Nephron progenitor cell (in vitro differentiated cells): ENCODE results near the gene FSTL4.

Experiments
- DNase-seq: peaks from one replicate; pipeline ENCODE4 v3.0.0; 2021
- H3K27ac Mint-ChIP-seq: 2 replicates; pipeline ENCODE4 v1.8.0; 2021; ENCODE audit warnings: mild to moderate bottlenecking, moderate library complexity, mixed read lengths
- H3K27me3 Mint-ChIP-seq: 2 replicates; pipeline ENCODE4 v1.8.0; 2021; ENCODE audit warnings: mild to moderate bottlenecking, low read depth, mixed read lengths; ENCODE audit not compliant: poor library complexity
- H3K36me3 Mint-ChIP-seq: 2 replicates; pipeline ENCODE4 v1.8.0; 2021; ENCODE audit warnings: low read depth, mixed read lengths
- H3K4me1 Mint-ChIP-seq: 2 replicates; pipeline ENCODE4 v1.8.0; 2021; ENCODE audit warnings: mixed read lengths
- H3K4me3 Mint-ChIP-seq: 2 replicates; pipeline ENCODE4 v1.8.0; 2021; ENCODE audit warnings: mild to moderate bottlenecking, moderate library complexity, mixed read lengths
- H3K9me3 Mint-ChIP-seq: 2 replicates; pipeline ENCODE4 v1.8.0; 2021; ENCODE audit warnings: mild to moderate bottlenecking, moderate library complexity, mixed read lengths
- TF ChIP-seq, protein P1 (sequence below): fragments of 200-600 bp; sonication (generic); IDR thresholded peaks from 2 replicates; pipeline ENCODE4 v1.5.0; 2021; ENCODE audit warnings: antibody characterized with exemption

Gene FSTL4

DNA sequence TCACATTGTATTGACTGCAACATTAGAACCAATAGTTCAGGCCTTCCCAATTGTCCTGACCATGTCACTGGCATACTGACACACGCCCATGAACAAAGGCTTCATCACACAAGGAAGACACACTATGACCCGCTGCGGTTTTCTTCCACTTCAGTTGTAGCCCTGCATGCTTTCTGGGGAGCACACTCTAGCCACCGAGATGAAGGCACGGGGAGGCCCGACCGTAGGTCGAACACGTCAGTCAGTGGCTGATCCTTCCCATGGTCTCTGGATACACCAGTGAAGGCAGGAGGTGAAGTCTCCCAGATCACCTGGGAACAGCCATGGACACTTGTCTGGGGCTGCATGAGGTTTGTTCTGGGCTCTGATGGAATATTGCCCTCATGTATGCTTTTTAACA is 224.7 kb downstream of the FSTL4 start:
- TF ChIP-seq, protein P1, sequence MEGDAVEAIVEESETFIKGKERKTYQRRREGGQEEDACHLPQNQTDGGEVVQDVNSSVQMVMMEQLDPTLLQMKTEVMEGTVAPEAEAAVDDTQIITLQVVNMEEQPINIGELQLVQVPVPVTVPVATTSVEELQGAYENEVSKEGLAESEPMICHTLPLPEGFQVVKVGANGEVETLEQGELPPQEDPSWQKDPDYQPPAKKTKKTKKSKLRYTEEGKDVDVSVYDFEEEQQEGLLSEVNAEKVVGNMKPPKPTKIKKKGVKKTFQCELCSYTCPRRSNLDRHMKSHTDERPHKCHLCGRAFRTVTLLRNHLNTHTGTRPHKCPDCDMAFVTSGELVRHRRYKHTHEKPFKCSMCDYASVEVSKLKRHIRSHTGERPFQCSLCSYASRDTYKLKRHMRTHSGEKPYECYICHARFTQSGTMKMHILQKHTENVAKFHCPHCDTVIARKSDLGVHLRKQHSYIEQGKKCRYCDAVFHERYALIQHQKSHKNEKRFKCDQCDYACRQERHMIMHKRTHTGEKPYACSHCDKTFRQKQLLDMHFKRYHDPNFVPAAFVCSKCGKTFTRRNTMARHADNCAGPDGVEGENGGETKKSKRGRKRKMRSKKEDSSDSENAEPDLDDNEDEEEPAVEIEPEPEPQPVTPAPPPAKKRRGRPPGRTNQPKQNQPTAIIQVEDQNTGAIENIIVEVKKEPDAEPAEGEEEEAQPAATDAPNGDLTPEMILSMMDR: no peak
- H3K4me1 Mint-ChIP-seq: peaks cover 62% of the 10 kb centered on the region
- H3K4me3 Mint-ChIP-seq: no peak overlapping the region
- DNase-seq: no peak
- H3K27ac Mint-ChIP-seq: no peak overlapping the region
- no peaks in the 10 kb centered on the region for H3K36me3 Mint-ChIP-seq
- H3K27me3 Mint-ChIP-seq: peaks cover 30% of the 10 kb centered on the region
- no peaks in the 10 kb centered on the region for H3K9me3 Mint-ChIP-seq

DNA sequence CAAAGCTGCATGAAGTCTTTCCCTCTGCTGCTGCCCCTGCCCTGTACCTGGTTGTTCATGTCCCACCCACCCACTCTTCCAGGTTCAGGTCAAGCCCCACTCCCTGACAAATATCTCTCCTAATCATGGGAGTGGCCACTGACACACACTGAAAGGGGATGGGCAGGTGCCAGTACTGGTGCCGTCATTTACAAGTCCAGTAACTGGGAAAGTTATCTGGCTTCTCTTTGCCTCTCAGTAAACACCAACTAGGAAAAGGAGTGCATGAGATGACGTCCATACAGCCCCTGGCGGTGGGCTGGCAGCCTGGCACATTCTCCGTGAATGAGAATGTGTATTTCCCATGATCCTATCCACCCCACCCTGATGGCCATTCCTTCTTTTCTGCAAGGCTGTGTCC is 225.2 kb downstream of the FSTL4 start:
- H3K9me3 Mint-ChIP-seq: no peaks in the 10 kb centered on the region
- H3K4me1 Mint-ChIP-seq: peaks cover 64% of the 10 kb centered on the region
- DNase-seq: no peak
- H3K36me3 Mint-ChIP-seq: no peaks in the 10 kb centered on the region
- TF ChIP-seq, protein P1: no peak
- H3K27me3 Mint-ChIP-seq: peaks cover 30% of the 10 kb centered on the region
- H3K27ac Mint-ChIP-seq: no peak overlapping the region
- no peak overlapping the region for H3K4me3 Mint-ChIP-seq

DNA sequence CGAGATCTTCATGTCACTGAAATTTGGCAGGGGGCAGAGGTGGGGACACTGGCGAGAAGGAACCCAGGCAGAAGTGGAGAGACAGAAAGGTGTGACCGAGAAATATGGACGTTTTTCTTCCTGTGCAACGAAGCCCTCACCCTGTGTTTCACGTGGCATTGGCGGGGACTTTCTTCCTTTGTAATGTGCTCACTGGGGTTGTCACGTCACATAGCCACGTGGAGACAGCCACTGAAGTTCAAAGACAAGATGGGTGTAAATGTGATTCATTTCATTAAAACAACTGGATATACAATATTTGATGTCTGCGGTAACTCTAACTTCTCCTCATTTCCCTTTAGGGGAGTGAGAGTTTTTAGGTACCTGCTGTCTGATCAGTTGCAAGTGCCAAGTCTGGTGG is 225.7 kb downstream of the FSTL4 start:
- Mint-ChIP-seq H3K4me3 (no peak overlapping the region), H3K4me1 (peaks cover 62% of the 10 kb centered on the region), H3K27ac (no peak overlapping the region), H3K27me3 (peaks cover 27% of the 10 kb centered on the region), H3K9me3 (no peaks in the 10 kb centered on the region), H3K36me3 (no peaks in the 10 kb centered on the region)
- TF ChIP-seq, protein P1: no peak
- no peak for DNase-seq

DNA sequence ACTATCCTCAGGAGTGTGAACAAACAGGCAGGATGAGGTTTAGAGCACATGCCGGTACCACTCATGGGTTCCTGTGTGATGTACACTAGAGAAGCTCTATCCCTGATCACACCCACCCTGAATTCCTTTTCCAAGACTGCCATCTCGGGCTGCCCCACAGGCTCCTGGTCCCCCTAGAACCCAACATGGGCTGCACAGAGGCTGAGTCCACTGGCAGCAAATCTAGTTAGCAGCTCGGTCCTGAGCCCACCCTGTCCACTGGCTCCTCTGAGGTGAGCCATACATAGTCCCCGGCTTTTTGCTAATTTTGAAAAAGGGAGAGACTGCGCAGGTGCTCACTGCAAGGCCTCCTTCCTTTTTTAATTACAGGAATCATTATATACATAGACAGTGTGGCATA is 227.0 kb downstream of the FSTL4 start:
- TF ChIP-seq, protein P1: no peak
- H3K27ac Mint-ChIP-seq: no peak overlapping the region
- peaks cover 27% of the 10 kb centered on the region for H3K27me3 Mint-ChIP-seq
- DNase-seq: no peak
- H3K9me3 Mint-ChIP-seq: no peaks in the 10 kb centered on the region
- no peak overlapping the region for H3K4me3 Mint-ChIP-seq
- H3K4me1 Mint-ChIP-seq: peaks cover 50% of the 10 kb centered on the region
- no peaks in the 10 kb centered on the region for H3K36me3 Mint-ChIP-seq

DNA sequence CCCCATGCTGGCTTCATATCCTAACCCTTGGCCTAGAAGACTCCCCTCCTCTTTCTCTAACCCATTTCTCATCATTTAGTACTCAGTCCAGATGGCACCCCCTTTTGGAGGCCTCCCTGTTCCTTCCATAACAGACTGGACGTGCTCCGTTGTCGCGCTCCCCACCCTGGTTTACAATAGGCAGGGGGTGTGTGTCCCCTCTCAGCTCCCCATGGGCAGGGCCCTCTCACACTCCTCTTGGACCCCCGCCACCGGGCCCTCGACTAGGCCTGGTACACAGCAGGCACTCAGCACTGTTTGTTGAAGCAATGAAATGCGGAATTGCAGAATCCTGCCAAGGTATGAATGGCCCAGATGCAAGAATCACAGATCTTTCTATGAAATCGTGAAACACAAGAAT is 227.4 kb downstream of the FSTL4 start:
- TF ChIP-seq, protein P1: no peak
- no peak for DNase-seq
- Mint-ChIP-seq H3K27ac (no peak overlapping the region), H3K36me3 (no peaks in the 10 kb centered on the region), H3K9me3 (no peaks in the 10 kb centered on the region), H3K4me3 (no peak overlapping the region), H3K27me3 (peaks cover 27% of the 10 kb centered on the region), H3K4me1 (peaks cover 48% of the 10 kb centered on the region)

DNA sequence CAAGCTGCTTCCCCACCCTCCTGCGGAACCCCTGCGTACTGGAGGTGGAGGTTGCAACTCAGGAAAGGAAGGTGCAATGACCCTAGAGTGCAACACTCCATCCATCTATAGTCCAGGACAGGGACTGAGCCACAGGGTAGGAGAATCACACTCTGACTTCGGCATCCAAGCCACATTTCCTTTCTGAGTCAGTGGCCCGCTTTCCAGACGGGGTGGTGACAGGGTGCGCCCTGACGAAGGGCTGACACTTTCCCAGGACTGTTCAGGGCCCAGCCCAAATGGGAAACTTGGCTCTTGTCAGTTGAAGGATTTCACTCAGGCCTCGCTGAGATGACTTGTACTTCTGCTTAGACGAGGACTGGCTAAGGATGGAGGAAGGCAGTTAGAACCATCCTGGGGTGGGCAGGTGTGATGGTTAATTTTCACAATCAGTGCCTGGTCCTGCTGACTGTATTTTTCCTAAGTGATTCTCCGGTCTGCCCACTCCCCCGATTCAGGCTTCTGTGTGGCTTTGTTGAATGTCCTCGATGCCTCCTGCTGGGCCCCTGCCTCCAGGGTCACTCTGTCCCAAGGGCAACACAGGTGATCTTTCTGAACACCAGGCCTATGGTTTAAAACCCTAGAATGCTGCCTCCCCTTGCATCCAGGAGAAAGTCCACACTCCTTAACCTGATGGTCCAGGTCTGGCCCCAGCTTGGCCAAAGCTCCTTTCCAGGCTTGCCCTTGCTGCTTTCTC is 228.1 kb downstream of the FSTL4 start:
- no peak overlapping the region for H3K27ac Mint-ChIP-seq
- H3K4me3 Mint-ChIP-seq: no peak overlapping the region
- peaks cover 41% of the 10 kb centered on the region for H3K4me1 Mint-ChIP-seq
- H3K27me3 Mint-ChIP-seq: peaks cover 21% of the 10 kb centered on the region
- peaks cover 4% of the 10 kb centered on the region for H3K9me3 Mint-ChIP-seq
- TF ChIP-seq, protein P1: no peak
- DNase-seq: no peak
- no peaks in the 10 kb centered on the region for H3K36me3 Mint-ChIP-seq
